Kidney epithelial cell (primary cell): ENCODE results near the gene SNRPE. TPM values are rescaled to one million over a fixed set of nuclear protein-coding genes. Genes with fewer than 3 reads are reported as not detected.

ENCODE experiments used
- DNase-seq: peaks from one replicate; pipeline ENCODE4 v3.0.0-alpha.2; 2010; ENCODE audit warnings: low read depth
- H3K27me3 ChIP-seq: 2 replicates; pipeline ENCODE4 v1.6.0; 2011; ENCODE audit warnings: low read length; ENCODE audit not compliant: control insufficient read depth, insufficient read depth
- H3K36me3 ChIP-seq: 2 replicates; pipeline ENCODE4 v1.5.1; 2011; ENCODE audit warnings: low read length; ENCODE audit not compliant: control insufficient read depth, insufficient read depth
- H3K4me3 ChIP-seq: 2 replicates; pipeline ENCODE4 v1.5.1; 2011; ENCODE audit warnings: low read depth, mild to moderate bottlenecking, control low read depth, low read length
- total RNA-seq: library from RNA; depleted of rRNA; stranded (reverse); fragments of >200 nt; gene quantifications from 2 replicates; pipeline ENCODE4 v1.2.3, GENCODE V29; 2015
- TF ChIP-seq, protein P1 (sequence below): IDR thresholded peaks from 2 replicates; pipeline ENCODE4 v1.5.1; 2011; ENCODE audit warnings: mild to moderate bottlenecking, moderate library complexity, low read length, control low read depth, inconsistent platforms; ENCODE audit not compliant: insufficient read depth, poor library complexity, severe bottlenecking

The SNRPE gene
- total RNA-seq, 1 donor from 2014 or later: 70.0 TPM

DNA sequence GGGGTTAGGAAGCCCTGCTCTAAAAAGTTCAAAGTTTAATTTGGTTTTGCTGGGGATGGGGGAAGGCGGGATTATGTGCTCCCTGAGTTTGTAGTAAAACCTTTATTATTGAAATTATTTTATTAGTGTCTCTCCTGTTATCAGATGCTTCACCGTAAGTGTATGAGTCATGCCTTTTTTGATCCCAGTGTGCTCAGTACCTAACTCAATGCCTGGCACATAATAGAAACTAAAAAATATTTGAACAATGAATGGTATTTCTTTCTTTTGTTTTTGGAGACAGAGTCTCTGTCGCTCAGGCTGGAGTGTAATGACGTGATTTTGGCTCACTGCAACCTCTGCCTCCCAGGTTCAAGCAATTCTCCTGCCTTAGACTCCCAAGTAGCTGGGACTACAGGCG, 6.4 kb downstream of the SNRPE start:
- no peak for DNase-seq

DNA sequence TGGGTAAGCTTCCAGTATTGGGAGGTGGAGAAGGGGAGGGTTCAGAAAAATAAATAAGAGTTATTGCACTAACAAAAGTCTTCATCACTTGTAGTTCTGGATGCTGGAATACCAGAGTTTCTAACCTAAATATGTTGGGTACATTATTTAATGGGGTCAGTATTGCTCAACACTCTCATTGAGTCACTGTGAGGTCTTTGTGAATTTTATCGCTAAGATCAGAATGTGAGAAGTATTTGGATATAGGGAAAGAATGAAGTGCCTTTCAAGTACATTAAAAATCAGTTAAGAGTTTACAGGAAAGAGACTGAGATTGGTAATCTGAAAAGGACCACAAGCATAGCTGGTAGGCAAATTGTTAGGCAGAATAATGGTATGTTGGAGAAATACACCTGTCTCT, 8.8 kb downstream of the SNRPE start:
- TF ChIP-seq, protein P1, sequence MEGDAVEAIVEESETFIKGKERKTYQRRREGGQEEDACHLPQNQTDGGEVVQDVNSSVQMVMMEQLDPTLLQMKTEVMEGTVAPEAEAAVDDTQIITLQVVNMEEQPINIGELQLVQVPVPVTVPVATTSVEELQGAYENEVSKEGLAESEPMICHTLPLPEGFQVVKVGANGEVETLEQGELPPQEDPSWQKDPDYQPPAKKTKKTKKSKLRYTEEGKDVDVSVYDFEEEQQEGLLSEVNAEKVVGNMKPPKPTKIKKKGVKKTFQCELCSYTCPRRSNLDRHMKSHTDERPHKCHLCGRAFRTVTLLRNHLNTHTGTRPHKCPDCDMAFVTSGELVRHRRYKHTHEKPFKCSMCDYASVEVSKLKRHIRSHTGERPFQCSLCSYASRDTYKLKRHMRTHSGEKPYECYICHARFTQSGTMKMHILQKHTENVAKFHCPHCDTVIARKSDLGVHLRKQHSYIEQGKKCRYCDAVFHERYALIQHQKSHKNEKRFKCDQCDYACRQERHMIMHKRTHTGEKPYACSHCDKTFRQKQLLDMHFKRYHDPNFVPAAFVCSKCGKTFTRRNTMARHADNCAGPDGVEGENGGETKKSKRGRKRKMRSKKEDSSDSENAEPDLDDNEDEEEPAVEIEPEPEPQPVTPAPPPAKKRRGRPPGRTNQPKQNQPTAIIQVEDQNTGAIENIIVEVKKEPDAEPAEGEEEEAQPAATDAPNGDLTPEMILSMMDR: no peak
- Histone ChIP-seq H3K27me3 (no peaks in the 10 kb centered on the region), H3K4me3 (no peak overlapping the region), H3K36me3 (peaks cover 1% of the 10 kb centered on the region)
- no peak for DNase-seq

More for the DNA sequence above, 6.4 kb downstream of the SNRPE start:
- TF ChIP-seq, protein P1: no peak
- Histone ChIP-seq H3K36me3 (peaks cover 1% of the 10 kb centered on the region), H3K27me3 (no peaks in the 10 kb centered on the region), H3K4me3 (no peak overlapping the region)

DNA sequence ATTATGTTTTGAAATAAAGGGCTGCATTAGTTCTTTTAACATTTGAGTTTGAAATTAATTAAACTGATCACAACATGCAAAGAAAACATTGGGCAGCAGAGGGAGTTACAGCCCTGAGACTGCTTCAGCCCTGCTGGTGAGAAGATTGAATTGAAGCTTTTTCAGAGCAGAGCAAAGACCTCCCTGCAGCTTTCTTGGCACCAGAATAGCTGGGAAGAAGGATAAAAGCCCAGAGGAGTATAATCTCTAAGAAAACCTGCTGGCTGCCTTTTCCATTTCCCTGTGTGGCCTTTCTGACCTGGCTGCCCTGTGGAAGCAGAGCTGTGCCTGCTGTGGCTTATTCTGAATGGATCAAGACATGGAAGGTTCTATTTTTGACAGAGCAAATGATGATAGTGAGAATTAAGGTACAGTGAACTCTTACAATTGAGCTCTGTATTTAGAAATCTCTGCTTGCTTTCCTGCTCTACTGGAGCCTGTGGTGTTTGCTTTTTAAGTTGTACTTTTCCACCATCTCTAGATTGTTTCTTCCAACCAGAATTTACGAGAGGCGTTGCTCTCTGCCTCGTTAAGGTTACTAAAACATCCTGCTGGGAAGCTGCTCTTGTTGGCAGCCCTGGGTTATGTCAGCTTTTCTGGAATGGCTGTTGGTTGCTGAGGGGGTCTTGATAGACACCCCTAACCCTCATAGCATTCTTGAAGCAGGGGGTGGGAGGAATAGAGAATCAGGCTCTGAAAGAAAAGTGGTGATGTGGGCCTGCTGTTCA, 9.9 kb downstream of the SNRPE start:
- peaks cover 1% of the 10 kb centered on the region for H3K36me3 ChIP-seq
- no peak for DNase-seq

DNA sequence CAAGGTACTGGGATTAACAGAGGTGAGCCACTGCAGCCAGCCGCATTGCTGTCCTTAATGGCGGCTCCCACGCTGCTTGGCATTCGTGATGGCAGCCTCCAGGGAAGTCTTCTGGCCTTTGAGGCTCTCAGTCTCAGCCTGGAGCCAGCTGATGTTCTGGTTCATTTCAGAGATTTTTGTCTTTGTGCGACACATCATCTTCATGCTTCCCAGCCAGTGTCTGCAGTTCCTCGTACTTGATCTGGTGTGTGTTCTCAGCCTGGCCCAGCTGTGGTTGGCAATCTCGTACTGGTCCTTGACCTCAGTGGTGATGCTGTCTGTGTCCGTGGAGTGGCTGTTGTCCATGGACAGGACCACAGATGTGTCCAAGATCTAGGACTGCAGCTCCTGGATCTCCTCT, 11.7 kb downstream of the SNRPE start:
- no peak for DNase-seq
- Histone ChIP-seq H3K36me3 (peaks cover 1% of the 10 kb centered on the region), H3K27me3 (no peaks in the 10 kb centered on the region), H3K4me3 (no peak overlapping the region)
- TF ChIP-seq, protein P1: no peak

More for the DNA sequence above, 9.9 kb downstream of the SNRPE start:
- Histone ChIP-seq H3K27me3 (no peaks in the 10 kb centered on the region), H3K4me3 (no peak overlapping the region)
- TF ChIP-seq, protein P1: peak; percentile 88

DNA sequence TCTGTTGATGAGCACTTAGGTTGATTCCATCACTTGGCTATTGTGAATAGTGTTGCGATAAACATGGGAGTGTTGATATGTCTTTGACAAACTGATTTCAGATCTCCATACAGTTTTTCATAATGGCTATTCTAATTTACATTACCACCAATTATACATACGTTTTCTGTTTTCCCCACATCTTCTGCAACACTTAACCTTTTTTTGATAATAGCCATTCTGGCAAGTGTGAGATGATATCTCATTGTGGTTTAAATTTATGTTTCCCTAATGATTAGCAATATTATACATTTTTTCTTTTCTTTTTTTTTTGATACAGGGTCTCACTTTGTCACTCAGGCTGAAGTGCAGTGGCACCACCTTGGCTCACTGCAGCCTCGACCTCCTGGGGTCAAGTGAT, 17.0 kb downstream of the SNRPE start:
- Histone ChIP-seq H3K36me3 (no peaks in the 10 kb centered on the region), H3K4me3 (no peak overlapping the region), H3K27me3 (no peaks in the 10 kb centered on the region)
- TF ChIP-seq, protein P1: no peak
- DNase-seq: no peak

DNA sequence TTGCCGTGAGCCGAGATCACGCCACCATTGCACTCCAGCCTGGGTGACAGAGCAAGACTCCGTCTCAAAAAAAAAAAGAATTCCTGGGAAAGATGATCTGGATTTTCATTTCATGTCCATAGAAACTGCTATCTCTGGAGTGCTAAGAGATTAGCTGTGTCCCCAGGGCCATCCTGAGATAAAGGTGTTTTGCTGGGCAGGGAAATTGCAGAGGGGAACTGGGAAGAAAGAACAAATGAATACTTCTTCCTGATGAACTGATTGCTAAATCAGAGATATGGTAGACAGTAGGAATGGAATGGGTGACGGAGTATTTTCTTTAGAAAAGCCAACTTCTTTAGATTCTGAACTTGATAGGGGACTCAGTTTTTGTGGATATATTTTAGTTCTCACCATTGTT, 19.2 kb downstream of the SNRPE start:
- Histone ChIP-seq H3K27me3 (no peaks in the 10 kb centered on the region), H3K36me3 (no peaks in the 10 kb centered on the region), H3K4me3 (no peak overlapping the region)
- TF ChIP-seq, protein P1: no peak
- DNase-seq: no peak
